Measurements from ENCODE around the gene SEMA3E. TPM values are rescaled to one million over a fixed set of nuclear protein-coding genes. Genes with fewer than 3 reads are reported as not detected.

SEMA3E gene
- total RNA-seq, 1 donor from 2014 or later = 0.27 TPM

DNA sequence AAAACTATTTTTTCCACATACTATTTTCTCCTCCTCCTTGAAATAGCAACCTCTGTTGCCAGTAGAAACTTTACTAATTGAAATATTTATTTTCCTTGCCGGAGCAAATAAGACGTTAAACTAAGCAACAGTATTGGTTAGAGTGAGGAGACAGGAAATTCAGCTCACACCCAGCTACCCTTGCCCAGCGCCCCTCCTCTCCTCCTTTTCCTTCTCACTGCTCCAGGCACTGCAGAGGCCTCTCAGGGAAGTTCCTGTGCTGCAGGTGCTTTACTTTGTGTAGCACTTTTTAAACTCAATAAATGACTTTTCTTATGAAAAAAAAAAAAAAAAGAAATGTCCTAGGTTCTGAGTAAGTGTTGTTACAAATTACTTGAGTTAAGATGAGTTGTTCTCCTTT, 134.0 kb downstream of the SEMA3E start:
- no peaks in the 10 kb centered on the region for H3K4me1 ChIP-seq
- intact Hi-C loops (cut with micrococcal nuclease) = no loop called here
- H3K36me3 ChIP-seq = no peaks in the 10 kb centered on the region
- no peaks in the 10 kb centered on the region for H3K27me3 ChIP-seq (ENCODE audit: low read depth)
- H3K27ac ChIP-seq (replicated peaks) = no peak overlapping the region
- no peak overlapping the region for H3K4me3 ChIP-seq
- no peak for DNase-seq
- TF ChIP-seq, protein P1, sequence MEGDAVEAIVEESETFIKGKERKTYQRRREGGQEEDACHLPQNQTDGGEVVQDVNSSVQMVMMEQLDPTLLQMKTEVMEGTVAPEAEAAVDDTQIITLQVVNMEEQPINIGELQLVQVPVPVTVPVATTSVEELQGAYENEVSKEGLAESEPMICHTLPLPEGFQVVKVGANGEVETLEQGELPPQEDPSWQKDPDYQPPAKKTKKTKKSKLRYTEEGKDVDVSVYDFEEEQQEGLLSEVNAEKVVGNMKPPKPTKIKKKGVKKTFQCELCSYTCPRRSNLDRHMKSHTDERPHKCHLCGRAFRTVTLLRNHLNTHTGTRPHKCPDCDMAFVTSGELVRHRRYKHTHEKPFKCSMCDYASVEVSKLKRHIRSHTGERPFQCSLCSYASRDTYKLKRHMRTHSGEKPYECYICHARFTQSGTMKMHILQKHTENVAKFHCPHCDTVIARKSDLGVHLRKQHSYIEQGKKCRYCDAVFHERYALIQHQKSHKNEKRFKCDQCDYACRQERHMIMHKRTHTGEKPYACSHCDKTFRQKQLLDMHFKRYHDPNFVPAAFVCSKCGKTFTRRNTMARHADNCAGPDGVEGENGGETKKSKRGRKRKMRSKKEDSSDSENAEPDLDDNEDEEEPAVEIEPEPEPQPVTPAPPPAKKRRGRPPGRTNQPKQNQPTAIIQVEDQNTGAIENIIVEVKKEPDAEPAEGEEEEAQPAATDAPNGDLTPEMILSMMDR (IDR thresholded peaks at IDR 0.05; ENCODE audit: borderline replicate concordance) = no peak
- no peaks in the 10 kb centered on the region for H3K9me3 ChIP-seq (replicated peaks)

DNA sequence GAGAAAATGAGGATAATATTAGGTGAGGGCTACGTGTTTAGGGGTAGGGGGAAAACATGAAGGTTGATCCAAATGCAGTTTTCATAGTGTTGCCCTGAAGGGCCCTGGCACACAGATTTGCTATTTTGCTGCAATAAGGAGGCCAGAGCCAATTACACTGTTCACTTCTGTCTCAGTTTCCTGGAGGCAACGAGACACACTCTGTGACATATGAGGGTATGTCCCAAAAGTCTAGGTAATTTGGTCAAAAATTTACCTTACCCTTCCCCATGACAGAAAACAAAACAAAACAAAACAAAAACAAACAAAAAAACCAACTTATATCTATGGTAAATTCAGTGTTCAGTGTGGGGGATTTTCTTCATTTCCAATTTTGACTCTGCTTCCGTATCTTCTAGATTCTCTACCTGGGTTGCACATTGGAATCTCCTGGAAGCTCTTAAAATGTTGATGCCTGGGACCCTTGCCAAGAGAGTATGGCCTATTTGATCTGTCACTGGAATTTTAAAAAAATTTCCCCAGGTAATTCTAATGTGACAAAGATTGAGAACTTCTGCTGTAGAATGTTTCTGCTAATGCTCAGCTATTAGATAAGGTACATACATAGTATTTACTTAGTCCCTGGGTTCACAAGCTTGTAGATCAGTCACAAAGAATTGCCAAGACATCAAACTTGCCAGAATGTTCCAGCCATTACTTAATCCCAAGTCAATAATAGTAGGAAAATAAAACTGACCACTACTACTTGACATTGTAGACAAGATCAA, 139.5 kb downstream of the SEMA3E start:
- TF ChIP-seq, protein P1 (IDR thresholded peaks at IDR 0.05; ENCODE audit: borderline replicate concordance) = no peak
- Histone ChIP-seq H3K27ac (replicated peaks) (no peak overlapping the region), H3K4me3 (no peak overlapping the region), H3K9me3 (replicated peaks) (no peaks in the 10 kb centered on the region), H3K4me1 (no peaks in the 10 kb centered on the region), H3K27me3 (ENCODE audit: low read depth) (no peaks in the 10 kb centered on the region), H3K36me3 (no peaks in the 10 kb centered on the region)
- DNase-seq = no peak
- intact Hi-C loops (cut with micrococcal nuclease) = no loop called here

DNA sequence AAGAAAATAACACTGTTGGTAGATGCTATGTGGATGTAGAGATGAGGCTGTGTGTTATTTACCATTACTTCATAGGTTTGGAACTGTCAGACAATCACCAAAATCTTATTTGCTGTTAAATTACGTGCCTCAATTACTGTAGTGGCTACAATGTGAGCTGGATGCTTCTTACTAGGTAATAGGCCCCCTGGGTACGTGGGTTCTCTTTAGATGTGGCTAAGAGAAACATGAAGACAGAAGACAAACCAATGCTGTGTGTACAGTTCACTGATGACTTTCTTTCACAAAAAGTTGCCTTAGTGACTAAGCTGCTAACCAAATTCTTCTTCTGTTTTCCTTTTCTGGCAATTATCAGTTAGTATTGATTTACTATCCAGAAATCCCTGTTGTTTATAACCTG, 144.6 kb downstream of the SEMA3E start:
- H3K36me3 ChIP-seq = no peaks in the 10 kb centered on the region
- intact Hi-C loops (cut with micrococcal nuclease) = no loop called here
- DNase-seq = no peak
- TF ChIP-seq, protein P1 (IDR thresholded peaks at IDR 0.05; ENCODE audit: borderline replicate concordance) = no peak
- no peaks in the 10 kb centered on the region for H3K9me3 ChIP-seq (replicated peaks)
- no peaks in the 10 kb centered on the region for H3K4me1 ChIP-seq
- H3K27ac ChIP-seq (replicated peaks) = no peak overlapping the region
- H3K27me3 ChIP-seq (ENCODE audit: low read depth) = no peaks in the 10 kb centered on the region
- no peak overlapping the region for H3K4me3 ChIP-seq

DNA sequence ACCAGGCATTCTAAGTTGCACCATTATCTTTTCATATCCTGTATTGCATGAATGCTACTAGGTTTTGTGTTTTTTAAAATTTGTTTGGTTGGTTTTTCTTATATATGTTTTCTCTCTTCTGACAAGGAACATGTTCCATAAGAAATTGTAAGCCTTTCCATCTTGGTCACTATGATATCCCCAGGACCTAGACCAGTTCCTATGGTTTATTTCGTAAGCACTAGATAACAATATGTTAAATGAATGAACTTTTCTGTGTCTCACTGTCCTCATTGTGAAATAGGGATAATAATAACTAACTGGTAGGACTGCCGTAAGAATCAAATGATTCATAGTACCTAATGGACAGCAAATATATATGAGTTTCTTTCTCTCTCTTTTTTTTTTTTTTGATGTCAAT, 146.3 kb downstream of the SEMA3E start:
- TF ChIP-seq, protein P1 (IDR thresholded peaks at IDR 0.05; ENCODE audit: borderline replicate concordance) = no peak
- Histone ChIP-seq H3K4me1 (no peaks in the 10 kb centered on the region), H3K27ac (replicated peaks) (no peak overlapping the region), H3K9me3 (replicated peaks) (no peaks in the 10 kb centered on the region), H3K36me3 (no peaks in the 10 kb centered on the region), H3K4me3 (no peak overlapping the region), H3K27me3 (ENCODE audit: low read depth) (no peaks in the 10 kb centered on the region)
- intact Hi-C loops (cut with micrococcal nuclease) = no loop called here
- no peak for DNase-seq

DNA sequence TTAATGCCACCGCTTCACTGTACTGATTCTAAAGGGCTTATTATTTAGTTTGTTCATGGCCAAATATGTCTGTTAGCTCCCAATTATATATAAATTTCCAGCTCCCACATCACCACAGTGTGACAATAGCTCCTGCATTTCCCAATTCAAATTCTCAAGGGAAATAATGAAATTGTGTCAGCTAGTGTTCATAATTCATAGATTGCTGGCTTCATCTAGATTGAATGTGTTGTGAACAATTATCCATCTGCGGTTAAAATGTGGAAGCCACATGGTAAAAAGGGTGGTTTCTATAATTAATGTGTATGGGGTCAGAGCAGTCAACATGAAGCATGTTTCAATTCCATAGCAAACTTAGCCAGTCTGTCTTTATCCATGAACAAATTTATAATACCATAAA, 154.3 kb downstream of the SEMA3E start:
- H3K27ac ChIP-seq (replicated peaks) = no peak overlapping the region
- no peaks in the 10 kb centered on the region for H3K36me3 ChIP-seq
- no peaks in the 10 kb centered on the region for H3K9me3 ChIP-seq (replicated peaks)
- H3K27me3 ChIP-seq (ENCODE audit: low read depth) = no peaks in the 10 kb centered on the region
- DNase-seq = no peak
- H3K4me3 ChIP-seq = no peak overlapping the region
- no peaks in the 10 kb centered on the region for H3K4me1 ChIP-seq
- TF ChIP-seq, protein P1 (IDR thresholded peaks at IDR 0.05; ENCODE audit: borderline replicate concordance) = no peak
- intact Hi-C loops (cut with micrococcal nuclease) = no loop called here

All from left ventricle myocardium inferior (tissue), 1 donor.